Activated CD8-positive, alpha-beta memory T cell treated with anti-CD3 and anti-CD28 coated beads for 36 hours (primary cell): ENCODE data around the gene SMIM41. TPM values are rescaled to one million over a fixed set of nuclear protein-coding genes. Genes with fewer than 3 reads are reported as not detected.

Experiments
- CTCF ChIA-PET: fragments of 350-600 bp; sonication (Branson Sonifier 250); formaldehyde crosslinking; loops from one replicate; lab custom pipeline; 2021; ENCODE audit warnings: antibody characterized with exemption; lab: Charles Lee
- POLR2A ChIA-PET: fragments of 350-600 bp; sonication (Branson Sonifier 250); formaldehyde crosslinking; loops from one replicate; lab custom pipeline; 2021; ENCODE audit warnings: antibody characterized with exemption; lab: Charles Lee
- total RNA-seq, 2 experiments: library from RNA; stranded (reverse); gene quantifications; one replicate each; pipeline ENCODE4 v1.2.3, GENCODE V29; 2021

SMIM41 gene
- total RNA-seq, 2 experiments from 2014 or later = not detected

DNA sequence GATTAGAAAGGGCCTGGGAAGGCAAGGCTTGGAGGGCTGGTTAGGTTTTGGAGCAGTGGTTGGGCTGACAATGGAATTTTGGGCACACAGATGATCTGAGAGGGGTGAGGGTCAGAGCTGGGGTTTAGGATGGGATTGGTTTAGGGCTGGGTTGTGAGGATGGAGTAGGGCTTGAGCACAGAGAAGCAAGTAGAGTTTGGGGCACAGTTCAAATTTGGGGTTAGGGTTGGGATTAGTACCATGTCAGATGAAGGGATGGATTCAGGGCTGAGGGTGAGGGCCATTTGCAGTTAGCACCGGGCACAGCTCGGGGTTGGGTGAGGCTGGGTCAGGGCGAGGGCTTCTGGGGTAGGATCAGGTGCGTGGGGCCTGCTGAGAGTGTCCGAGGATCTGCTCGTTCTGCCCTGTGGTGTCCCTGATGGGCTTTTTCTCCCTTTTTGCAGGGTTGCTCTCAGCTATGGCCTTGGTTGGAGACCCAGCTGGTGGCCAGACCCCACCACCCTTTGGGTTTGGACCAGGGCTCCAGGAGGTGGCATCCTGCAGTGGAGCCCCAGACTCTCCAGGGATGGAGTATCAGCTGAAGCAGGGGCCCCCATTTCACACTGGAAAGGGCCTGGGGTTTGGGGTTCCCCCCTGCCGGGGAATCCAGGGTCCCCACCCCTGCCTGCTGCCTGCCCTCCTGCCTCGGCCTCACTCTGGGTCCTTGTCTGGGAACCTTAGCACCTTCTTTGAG is 66.8 kb downstream of the SMIM41 start:
- ChIA-PET POLR2A (no interaction called here), CTCF (interaction anchor here (1.3 kb wide), 1 partner anchor 10 kb away, joined by 4 read pairs; no protein-coding TSS in a partner anchor)

DNA sequence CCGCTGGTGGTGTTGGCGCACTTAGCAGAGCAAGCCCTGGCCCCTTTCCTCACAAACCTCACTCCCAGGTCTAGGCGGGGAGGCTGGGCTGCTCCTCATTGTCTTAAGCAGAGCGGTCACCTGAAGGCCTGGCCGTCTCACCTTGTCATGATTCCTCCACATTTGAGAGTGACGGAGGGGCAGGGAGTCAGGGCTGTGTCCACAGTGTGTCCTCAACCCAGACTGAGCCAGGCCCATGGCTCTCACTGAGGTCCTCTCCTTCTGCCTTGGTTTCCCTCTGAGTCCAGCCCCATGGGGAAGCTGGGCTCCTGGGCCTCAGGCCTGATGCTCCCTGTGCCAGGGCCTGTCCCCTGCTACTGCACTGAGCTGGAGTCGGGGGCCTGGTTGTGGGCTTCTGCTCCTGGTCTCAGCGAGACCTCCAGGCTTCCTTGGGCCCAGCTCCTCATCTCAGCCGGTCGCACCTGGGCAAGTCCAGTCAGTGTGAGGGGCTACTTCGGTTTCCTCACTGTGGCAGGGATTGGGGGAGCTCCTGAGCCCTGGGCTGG is 67.4 kb downstream of the SMIM41 start:
- ChIA-PET POLR2A (no interaction called here), CTCF (interaction anchor here (1.3 kb wide), 1 partner anchor 10 kb away, joined by 4 read pairs; no protein-coding TSS in a partner anchor)

- POLR2A ChIA-PET = no interaction called here
These were observed 68.0 kb downstream of the SMIM41 start for GRCh38 chr12:52147367-52147963.

DNA sequence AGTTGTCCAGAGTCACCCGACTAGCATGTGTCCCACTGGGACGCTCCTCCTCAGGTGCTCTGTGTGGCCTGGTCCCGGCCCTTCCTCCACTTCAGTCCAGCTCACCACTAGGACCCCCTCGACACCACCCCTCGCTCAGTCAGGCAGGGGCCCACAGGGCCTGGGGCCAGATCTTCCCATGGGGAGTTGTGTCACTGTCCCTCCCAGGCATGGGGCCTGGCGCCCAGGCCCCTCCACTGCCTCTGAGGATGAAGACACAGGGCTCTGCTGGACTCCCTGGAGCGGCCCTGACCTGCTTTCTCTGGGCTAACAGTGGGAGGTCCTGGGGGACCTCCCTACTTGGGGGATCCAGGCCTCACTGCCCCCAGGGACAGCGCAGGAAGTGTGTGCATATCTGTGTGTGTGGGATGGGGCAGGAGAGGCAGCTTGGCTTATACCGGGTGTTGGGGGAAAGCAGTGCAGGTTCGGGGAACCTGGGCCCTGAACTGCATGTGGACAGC is 68.5 kb downstream of the SMIM41 start:
- POLR2A ChIA-PET = no interaction called here
- CTCF ChIA-PET = interaction anchor here (1.3 kb wide), 1 partner anchor 8 kb away, joined by 4 read pairs; no protein-coding TSS in a partner anchor

More at GRCh38 chr12:52147367-52147963, 68.0 kb downstream of the SMIM41 start:
- CTCF ChIA-PET = interaction anchor here (1.3 kb wide), 1 partner anchor 9 kb away, joined by 4 read pairs; no protein-coding TSS in a partner anchor

- ChIA-PET POLR2A (no interaction called here), CTCF (interaction anchor here (0.8 to 1.1 kb wide), 2 partner anchors 9 to 179 kb away, joined by 3 read pairs; no protein-coding TSS in a partner anchor)
These were observed 69.1 kb downstream of the SMIM41 start for GRCh38 chr12:52148464-52149181.

GRCh38 chr12:52149182-52149641 is 69.7 kb downstream of the SMIM41 start:
- ChIA-PET POLR2A (no interaction called here), CTCF (interaction anchor here (0.8 to 1.1 kb wide), 2 partner anchors 8 to 178 kb away, joined by 3 read pairs; no protein-coding TSS in a partner anchor)

GRCh38 chr12:52149651-52150241 is 70.2 kb downstream of the SMIM41 start:
- POLR2A ChIA-PET = no interaction called here
- CTCF ChIA-PET = interaction anchor here (0.5 to 1.1 kb wide), 2 partner anchors 178 to 788 kb away, joined by 3 to 4 read pairs; no protein-coding TSS in a partner anchor

GRCh38 chr12:52151153-52151836 is 71.8 kb downstream of the SMIM41 start:
- POLR2A ChIA-PET = no interaction called here
- CTCF ChIA-PET = interaction anchor here (1.3 kb wide), 1 partner anchor 71 kb away, joined by 3 read pairs; no protein-coding TSS in a partner anchor

GRCh38 chr12:52151837-52152783 is 72.6 kb downstream of the SMIM41 start:
- ChIA-PET POLR2A (no interaction called here), CTCF (interaction anchor here (0.8 to 1.6 kb wide), 3 partner anchors 70 to 733 kb away, joined by 3 to 4 read pairs (median 3); no protein-coding TSS in a partner anchor)

DNA sequence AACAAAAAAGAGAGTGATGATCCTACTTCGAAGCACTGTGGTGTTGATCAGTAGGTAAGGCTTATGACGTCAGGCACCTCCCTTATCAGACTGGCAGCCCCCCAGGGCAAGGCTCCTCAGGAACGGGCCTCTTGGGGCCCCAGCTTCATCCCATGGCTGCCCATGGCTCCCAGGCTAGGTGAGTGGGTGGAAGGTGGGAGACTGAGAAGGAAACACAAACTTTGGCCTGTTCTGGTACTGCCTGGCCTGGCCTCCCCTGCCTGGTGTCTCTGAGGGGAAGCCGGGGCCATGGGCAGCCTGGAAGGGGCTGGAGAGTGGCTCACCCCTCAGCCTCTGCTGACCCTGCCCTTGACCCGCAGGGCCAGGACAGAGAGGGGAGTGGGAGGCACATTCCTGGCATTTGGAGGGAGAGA is 73.4 kb downstream of the SMIM41 start:
- ChIA-PET POLR2A (no interaction called here), CTCF (interaction anchor here (0.8 to 1.6 kb wide), 2 partner anchors 125 to 732 kb away, joined by 3 to 4 read pairs; no protein-coding TSS in a partner anchor)

- ChIA-PET POLR2A (no interaction called here), CTCF (interaction anchor here (0.9 to 1.2 kb wide), 5 partner anchors 61 to 725 kb away, joined by 3 to 5 read pairs (median 3); no protein-coding TSS in a partner anchor)
These were observed 75.8 kb downstream of the SMIM41 start for GRCh38 chr12:52155048-52155868.

- ChIA-PET CTCF (interaction anchor here (0.6 to 2.1 kb wide), 9 partner anchors 9 to 203 kb away, joined by 3 to 13 read pairs (median 4); no protein-coding TSS in a partner anchor), POLR2A (no interaction called here)
These were observed 76.8 kb downstream of the SMIM41 start for GRCh38 chr12:52156311-52156710.

GRCh38 chr12:52156757-52157565 is 77.5 kb downstream of the SMIM41 start:
- ChIA-PET CTCF (interaction anchor here (0.6 to 2.1 kb wide), 11 partner anchors 8 to 824 kb away, joined by 3 to 13 read pairs (median 3); no protein-coding TSS in a partner anchor), POLR2A (no interaction called here)

GRCh38 chr12:52157566-52158150 is 78.2 kb downstream of the SMIM41 start:
- CTCF ChIA-PET = interaction anchor here (0.7 to 2.1 kb wide), 6 partner anchors 9 to 823 kb away, joined by 3 to 13 read pairs (median 4); no protein-coding TSS in a partner anchor
- POLR2A ChIA-PET = no interaction called here
